KG1 (cell line): ENCODE measurements around the gene SEMA5A.
"Not testable (repeated sequence)": the region's sequence is repeated elsewhere in the genome, so short reads cannot be mapped to it uniquely, and the experiment has no call there.

ENCODE experiments used
- DNase-seq: peaks from one replicate; lab custom pipeline; 2025; lab: John Stamatoyannopoulos, UW

Gene SEMA5A

DNA sequence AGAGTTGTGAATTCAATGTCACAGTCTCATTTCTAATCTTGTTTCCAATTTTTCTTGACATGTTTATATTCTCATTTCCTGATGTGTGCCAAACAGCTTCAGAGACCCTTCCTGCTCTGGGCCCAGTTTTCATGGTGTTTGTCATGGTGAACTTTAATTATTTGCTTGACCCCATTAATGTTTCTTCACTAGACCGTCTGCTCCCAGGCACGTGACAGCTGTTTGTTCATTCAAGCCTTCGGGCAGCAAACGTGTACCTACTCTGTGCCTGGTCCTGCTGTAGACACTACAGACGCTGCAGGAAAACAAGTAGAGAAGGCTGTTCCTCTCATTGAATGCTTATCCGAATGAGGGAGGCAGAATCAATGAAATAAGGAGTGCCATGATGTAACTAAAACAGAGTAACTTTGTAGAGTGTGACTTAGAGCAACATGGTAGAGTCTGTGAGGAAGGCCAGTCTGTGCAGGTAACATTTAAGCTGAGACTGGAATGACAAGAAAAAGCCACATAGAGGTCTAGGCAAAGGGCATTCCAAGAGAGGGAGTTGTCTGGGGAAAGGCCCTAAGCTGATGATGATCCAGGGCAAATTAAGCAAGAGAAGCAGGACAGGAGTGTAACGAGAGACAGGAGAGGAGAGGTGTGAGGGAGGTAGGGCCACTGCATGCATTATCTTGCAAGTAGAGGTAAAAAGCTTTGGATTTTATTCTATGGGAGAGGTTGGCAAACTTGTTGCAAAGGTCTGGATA, 191.4 kb downstream of the SEMA5A start:
- no peak for DNase-seq

DNA sequence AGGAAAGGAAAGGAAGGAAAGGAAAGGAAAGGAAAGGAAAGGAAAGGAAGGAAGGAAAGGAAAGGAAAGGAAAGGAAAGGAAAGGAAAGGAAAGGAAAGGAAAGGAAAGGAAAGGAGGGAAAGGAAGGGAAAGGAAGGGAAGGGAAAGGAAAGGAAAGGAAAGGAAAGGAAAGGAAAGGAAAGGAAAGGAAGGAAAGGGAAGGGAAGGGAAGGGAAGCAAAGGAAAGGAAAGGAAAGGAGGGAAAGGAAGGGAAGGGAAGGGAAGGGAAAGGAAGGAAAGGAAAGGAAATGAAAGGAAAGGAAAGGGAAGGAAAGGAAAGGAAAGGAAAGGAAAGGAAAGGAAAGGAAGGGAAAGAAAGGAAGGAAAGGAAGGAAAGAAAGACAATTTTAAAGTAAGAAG, 192.8 kb downstream of the SEMA5A start:
- not testable (repeated sequence) for DNase-seq

- no peak for DNase-seq
These were observed 194.3 kb downstream of the SEMA5A start for GRCh38 chr5:9351546-9351945.

DNA sequence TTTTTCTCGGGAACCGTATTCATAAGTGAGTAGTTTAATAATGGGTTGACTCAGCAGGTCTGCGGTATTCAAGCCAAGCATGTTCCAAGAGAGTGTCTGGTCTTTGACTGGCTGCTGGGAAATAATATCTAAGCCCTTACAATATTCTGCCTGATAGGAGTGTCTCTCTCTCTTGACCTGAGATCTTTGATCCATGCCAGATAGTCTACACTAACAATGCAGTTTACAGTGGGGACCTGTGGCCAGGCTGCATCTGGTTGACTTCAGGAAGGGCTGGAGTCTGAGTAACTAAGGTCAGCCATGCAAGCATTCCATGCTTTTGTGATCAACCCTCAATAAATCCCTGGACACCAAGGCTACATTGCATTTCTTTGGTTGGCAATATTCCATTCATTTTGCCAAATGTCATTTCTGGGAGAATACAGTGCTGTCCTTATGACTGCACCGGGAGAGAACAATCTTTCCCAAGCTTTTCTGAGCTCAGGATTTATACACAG, 195.5 kb downstream of the SEMA5A start:
- DNase-seq = no peak

DNA sequence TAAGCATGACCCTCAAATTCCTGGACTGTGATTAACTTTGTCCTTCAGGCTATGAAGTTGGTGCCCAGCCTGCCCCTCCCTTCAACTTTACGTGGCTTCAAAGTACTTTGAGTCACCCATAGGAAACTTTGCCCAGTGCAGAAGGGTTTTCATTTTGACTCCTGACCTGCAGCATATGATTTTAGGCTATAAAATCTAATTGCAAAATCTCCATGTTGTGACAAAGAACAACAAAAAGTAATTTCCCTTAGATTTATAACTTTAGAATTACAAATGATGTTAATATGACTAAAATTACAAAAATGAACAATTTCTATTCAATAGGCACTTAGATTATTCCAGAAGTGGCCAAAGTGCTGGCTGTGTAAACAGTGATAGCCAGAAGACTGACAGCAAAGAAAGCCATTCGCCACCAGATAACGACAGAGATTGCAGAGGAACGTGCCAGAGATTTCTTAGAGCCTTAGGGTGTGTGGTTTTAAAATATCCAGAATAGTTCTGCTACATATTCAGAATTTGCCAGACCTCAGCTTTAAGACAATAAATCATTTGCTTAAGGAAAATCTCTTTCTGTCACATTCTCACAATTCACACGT, 197.4 kb downstream of the SEMA5A start:
- no peak for DNase-seq

DNA sequence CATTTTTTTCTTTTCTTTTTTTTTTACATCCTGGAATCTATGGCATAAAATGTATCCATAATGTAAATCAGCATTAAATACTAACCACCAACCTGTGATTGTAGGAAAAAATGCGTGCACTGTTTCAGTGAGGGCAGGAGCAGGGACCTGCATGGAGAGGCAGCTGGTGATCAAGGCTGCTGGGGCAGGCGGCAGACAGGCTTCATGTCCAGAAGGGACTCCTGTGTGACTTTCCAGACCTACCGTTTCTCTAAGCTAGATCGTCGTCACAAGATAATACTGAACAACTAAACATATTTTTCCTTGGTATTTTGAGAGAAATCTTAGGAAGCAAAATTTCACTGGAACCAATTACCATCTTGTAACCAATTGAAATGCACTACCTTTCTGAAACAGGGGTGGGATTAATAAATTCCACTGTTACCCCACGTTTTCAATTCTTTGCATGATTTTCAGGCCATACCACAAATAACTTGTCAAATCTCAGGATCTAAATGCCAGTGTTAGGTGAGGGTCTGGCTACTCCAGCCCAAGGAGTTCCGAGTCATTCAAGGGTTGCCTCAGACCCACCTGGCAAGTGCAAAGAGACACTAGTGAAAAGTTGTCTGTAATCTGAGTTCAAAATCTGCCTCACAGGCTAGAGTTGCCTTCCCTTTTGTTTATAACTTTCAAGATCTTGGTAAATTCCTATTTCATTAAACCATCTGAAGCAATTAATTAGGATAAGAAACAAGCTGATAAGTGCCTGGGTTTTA, 198.2 kb downstream of the SEMA5A start:
- DNase-seq = no peak

DNA sequence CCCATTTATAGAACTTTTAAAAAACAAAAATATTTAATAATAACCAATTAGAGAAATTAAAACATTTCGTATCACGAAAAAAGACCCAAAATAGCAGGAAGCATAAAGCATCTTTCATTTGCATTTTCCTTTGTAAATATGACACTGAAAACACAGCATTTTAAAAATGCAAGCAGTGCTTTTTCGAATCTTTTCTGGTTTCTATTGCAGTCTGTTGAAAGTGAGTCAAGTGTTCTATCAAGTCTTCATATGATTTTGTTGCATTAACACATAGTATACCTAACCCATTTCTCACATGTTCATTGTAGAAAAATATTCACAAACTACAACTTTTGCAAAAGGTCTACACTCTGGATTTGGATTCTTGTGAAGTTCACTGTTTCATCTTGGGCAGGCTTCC, 198.8 kb downstream of the SEMA5A start:
- DNase-seq = no peak

GRCh38 chr5:9344751-9345240, 201.1 kb downstream of the SEMA5A start:
- DNase-seq = no peak

DNA sequence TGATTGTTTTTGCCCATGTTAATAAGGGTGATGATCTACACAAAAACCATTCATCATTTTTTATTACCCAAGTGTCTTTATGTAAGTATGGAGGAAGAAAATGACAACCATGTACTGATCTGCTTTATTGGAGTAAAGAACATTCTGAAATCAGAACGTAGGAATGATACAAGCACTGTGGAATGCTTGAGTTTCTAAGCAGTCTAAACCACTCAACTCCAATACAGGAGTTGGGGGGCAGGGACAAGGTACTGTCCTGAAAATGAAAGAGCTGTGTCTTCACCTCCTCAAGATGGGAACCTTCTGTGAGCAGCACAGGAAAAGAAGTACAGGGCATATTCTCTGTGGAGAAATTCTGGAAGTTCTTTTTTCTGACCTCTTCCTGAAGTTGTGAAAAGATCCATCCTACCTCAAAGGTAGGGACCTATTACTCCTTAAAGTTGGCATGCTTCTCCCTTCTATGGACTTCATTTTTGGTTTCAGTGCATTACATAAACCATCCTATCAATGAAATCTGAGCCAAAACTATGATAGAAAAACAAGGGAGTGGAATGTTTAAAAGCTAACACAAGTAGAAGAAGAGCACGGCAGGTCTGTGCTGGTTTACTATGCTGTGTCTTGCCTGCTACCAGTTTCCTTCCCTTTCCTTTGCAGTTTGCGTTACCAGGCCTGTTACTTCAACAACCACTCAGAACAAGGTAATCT, 202.6 kb downstream of the SEMA5A start:
- no peak for DNase-seq

DNA sequence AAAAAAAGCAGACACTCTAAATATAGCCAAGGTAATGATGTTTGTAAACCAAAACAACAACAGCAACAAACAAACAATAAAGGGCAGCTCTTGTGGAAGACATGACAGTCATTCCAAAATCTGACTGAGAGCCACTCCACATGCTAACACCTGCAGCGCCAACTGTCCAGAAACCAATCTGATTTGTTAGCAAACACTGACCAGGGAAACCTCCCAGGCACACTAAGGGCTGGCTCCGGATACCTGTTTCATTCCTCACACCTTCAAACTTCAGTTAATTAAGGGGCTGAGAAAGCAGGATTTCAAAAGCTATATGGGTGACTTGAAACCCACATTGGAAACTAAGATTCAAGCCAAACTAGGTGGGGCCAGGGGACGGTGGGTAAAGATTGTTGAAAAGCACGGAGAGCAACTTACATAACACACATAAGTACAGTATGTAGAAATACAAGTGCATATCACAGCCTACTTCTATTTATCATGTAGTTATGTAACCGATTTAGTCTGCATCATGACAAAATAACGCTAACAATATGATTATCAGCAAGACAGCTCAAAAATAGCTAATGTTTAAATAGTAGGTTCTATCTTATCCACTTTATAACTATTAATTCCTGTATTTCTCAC, 203.6 kb downstream of the SEMA5A start:
- DNase-seq = no peak

GRCh38 chr5:9340085-9340484, 205.8 kb downstream of the SEMA5A start:
- DNase-seq = no peak

- DNase-seq = no peak
These were observed 206.6 kb downstream of the SEMA5A start for GRCh38 chr5:9339206-9339818.

DNA sequence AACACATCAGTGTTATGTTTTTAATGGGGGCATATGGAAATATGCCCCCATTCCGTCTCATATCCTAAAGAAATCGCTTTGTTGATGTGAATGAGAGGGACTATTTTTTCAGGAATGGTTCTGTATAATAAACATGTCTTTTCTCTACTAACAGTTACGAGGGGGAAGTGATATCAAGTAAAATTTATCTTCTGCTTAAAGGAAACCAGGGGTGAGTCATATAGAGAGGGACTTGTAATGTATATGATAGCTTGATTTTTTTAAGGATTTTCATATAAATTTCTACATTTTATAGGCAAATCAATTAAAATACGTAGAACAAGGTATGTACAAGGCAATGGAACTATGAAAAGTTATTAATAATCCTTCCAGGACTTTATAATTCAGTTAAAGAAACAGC, 207.1 kb downstream of the SEMA5A start:
- no peak for DNase-seq

- no peak for DNase-seq
These were observed 207.8 kb downstream of the SEMA5A start for GRCh38 chr5:9337928-9338595.

- DNase-seq = no peak
These were observed 209.9 kb downstream of the SEMA5A start for GRCh38 chr5:9335754-9336495.

DNA sequence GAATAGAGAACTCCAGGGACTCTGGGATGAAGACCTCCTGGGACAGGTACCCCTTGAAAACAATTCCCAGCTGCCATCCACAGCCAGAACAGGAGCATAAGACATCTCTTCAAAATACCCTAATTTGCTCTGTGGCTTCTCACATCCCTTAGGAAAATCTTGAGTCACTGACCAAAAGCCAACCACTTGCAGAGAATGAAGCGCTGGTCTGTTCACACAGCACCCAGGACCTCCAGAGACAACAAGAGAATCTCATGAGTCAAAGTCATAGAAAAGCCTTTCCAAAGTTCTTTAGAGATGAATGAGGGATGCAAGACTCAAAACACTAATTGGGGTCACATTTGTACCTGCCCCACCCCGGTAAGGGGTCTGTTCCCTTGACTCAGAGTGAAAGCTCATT, 210.6 kb downstream of the SEMA5A start:
- DNase-seq = no peak

DNA sequence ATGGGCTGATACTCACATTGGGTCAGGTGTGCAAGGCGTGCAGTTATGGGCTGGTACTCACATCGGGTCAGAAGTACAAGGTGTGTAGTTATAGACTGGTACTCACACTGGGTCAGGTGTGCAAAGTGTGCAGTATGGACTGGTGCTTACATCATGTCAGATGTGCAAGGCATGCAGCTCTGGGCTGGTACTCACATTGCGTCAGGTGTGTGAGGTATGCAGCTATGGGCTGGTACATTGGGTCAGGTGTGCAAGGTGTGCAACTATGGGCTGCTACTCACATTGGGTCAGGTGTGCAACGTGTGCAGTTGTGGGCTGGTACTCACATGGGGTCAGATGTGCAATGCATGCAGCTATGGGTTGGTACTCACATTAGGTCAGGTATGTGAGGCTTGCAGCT, 213.8 kb downstream of the SEMA5A start:
- no peak for DNase-seq

GRCh38 chr5:9331372-9331771, 214.5 kb downstream of the SEMA5A start:
- no peak for DNase-seq

GRCh38 chr5:9329125-9329524, 216.8 kb downstream of the SEMA5A start:
- no peak for DNase-seq

DNA sequence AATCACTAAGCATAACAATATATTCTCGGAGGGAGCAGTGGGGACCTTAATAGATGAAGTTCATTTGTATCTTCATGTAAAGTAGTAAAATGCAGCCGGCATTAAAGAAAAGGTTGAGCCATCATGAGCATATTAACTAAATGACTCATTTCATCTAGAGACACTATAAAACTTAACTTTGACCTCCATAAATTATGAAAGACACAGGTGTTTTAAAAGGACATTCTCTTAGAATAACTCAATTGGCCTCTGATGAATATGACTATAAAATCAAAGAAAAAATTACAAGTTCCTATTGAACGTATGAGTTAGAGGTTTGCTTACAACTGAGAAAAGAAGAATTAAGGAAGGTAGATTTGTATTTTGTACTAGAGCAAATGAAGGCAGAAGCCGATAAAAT, 220.3 kb downstream of the SEMA5A start:
- DNase-seq = no peak
